Measurements from ENCODE around the gene FAM229B.
"Not testable (repeated sequence)": the region's sequence is repeated elsewhere in the genome, so short reads cannot be mapped to it uniquely, and the experiment has no call there.

Gene FAM229B

GRCh38 chr6:112065426-112065986, 21.9 kb upstream of the FAM229B start:
- no peak for DNase-seq

GRCh38 chr6:112066606-112067005, 20.8 kb upstream of the FAM229B start:
- DNase-seq = no peak

- no peak for DNase-seq
Measured at GRCh38 chr6:112081569-112081968, 5.8 kb upstream of the FAM229B start.

- DNase-seq = no peak
Measured at GRCh38 chr6:112085286-112086065, 1.9 kb upstream of the FAM229B start.

- DNase-seq = no peak
Measured at GRCh38 chr6:112086744-112087135, 651 bp upstream of the FAM229B start.

GRCh38 chr6:112087916-112088315, 525 bp downstream of the FAM229B start:
- no peak for DNase-seq

- DNase-seq = no peak
Measured at GRCh38 chr6:112096901-112097300, 9.5 kb downstream of the FAM229B start.

- no peak for DNase-seq
Measured at GRCh38 chr6:112100561-112100960, 13.2 kb downstream of the FAM229B start.

GRCh38 chr6:112106026-112106425, 18.6 kb downstream of the FAM229B start:
- DNase-seq = not testable (repeated sequence)

- no peak for DNase-seq
Measured at GRCh38 chr6:112106562-112106961, 19.2 kb downstream of the FAM229B start.

GRCh38 chr6:112109262-112109661, 21.9 kb downstream of the FAM229B start:
- no peak for DNase-seq

- no peak for DNase-seq
Measured at GRCh38 chr6:112113431-112113830, 26.0 kb downstream of the FAM229B start.

GRCh38 chr6:112113918-112114317, 26.5 kb downstream of the FAM229B start:
- DNase-seq = no peak

- no peak for DNase-seq
Measured at GRCh38 chr6:112114577-112115223, 27.3 kb downstream of the FAM229B start.

GRCh38 chr6:112116221-112116620, 28.8 kb downstream of the FAM229B start:
- no peak for DNase-seq

GRCh38 chr6:112117554-112117953, 30.2 kb downstream of the FAM229B start:
- no peak for DNase-seq

GRCh38 chr6:112118034-112118433, 30.6 kb downstream of the FAM229B start:
- DNase-seq = no peak

- no peak for DNase-seq
Measured at GRCh38 chr6:112122756-112123155, 35.4 kb downstream of the FAM229B start.

GRCh38 chr6:112123982-112124381, 36.6 kb downstream of the FAM229B start:
- DNase-seq = no peak

- no peak for DNase-seq
Measured at GRCh38 chr6:112128208-112128607, 40.8 kb downstream of the FAM229B start.

GRCh38 chr6:112130878-112131277, 43.5 kb downstream of the FAM229B start:
- DNase-seq = no peak

- no peak for DNase-seq
Measured at GRCh38 chr6:112139052-112139451, 51.7 kb downstream of the FAM229B start.

- no peak for DNase-seq
Measured at GRCh38 chr6:112141707-112142106, 54.3 kb downstream of the FAM229B start.

Data from CD4-positive, alpha-beta T cell treated with Interleukin-4 for 1 hour (primary cell).